ENCODE measurements around the gene PLCE1.

Gene PLCE1

GRCh38 chr10:94029955-94030354 is 36.2 kb downstream of the PLCE1 start:
- TF ChIP-seq TAF1 (IDR thresholded peaks at IDR 0.05; ENCODE audit: borderline replicate concordance, insufficient read depth, low read length) (no peak), SIN3A (IDR thresholded peaks at IDR 0.05; ENCODE audit: borderline replicate concordance, insufficient read depth, low read length) (no peak), REST (IDR thresholded peaks at IDR 0.05; ENCODE audit: insufficient read depth in 1 of 2, low read depth in 2 of 2, low read length in 2 of 2) (no peak), POLR2AphosphoS5 (IDR thresholded peaks at IDR 0.05; ENCODE audit: low read depth, low read length) (no peak), FOXP2 (optimal IDR thresholded peaks at IDR 0.05; ENCODE audit: borderline replicate concordance, extremely low read depth, extremely low read length, insufficient read depth) (no peak)

- TF ChIP-seq TAF1 (IDR thresholded peaks at IDR 0.05; ENCODE audit: borderline replicate concordance, insufficient read depth, low read length) = no peak
- no peak for TF ChIP-seq REST (IDR thresholded peaks at IDR 0.05; ENCODE audit: insufficient read depth in 1 of 2, low read depth in 2 of 2, low read length in 2 of 2)
- TF ChIP-seq POLR2AphosphoS5 (IDR thresholded peaks at IDR 0.05; ENCODE audit: low read depth, low read length) = no peak
- TF ChIP-seq SIN3A (IDR thresholded peaks at IDR 0.05; ENCODE audit: borderline replicate concordance, insufficient read depth, low read length) = no peak
- TF ChIP-seq FOXP2 (optimal IDR thresholded peaks at IDR 0.05; ENCODE audit: borderline replicate concordance, extremely low read depth, extremely low read length, insufficient read depth) = no peak
Observed at GRCh38 chr10:94035982-94036765, 42.4 kb downstream of the PLCE1 start.

- TF ChIP-seq POLR2AphosphoS5 (IDR thresholded peaks at IDR 0.05; ENCODE audit: low read depth, low read length) (no peak), FOXP2 (optimal IDR thresholded peaks at IDR 0.05; ENCODE audit: borderline replicate concordance, extremely low read depth, extremely low read length, insufficient read depth) (no peak), SIN3A (IDR thresholded peaks at IDR 0.05; ENCODE audit: borderline replicate concordance, insufficient read depth, low read length) (no peak)
Observed at GRCh38 chr10:94036766-94037033, 43.0 kb downstream of the PLCE1 start.

- no peak for TF ChIP-seq SIN3A (IDR thresholded peaks at IDR 0.05; ENCODE audit: borderline replicate concordance, insufficient read depth, low read length)
- TF ChIP-seq TAF1 (IDR thresholded peaks at IDR 0.05; ENCODE audit: borderline replicate concordance, insufficient read depth, low read length) = no peak
- TF ChIP-seq FOXP2 (optimal IDR thresholded peaks at IDR 0.05; ENCODE audit: borderline replicate concordance, extremely low read depth, extremely low read length, insufficient read depth) = no peak
- TF ChIP-seq REST (IDR thresholded peaks at IDR 0.05; ENCODE audit: insufficient read depth in 1 of 2, low read depth in 2 of 2, low read length in 2 of 2) = no peak
- no peak for TF ChIP-seq POLR2AphosphoS5 (IDR thresholded peaks at IDR 0.05; ENCODE audit: low read depth, low read length)
Observed at GRCh38 chr10:94037286-94037685, 43.6 kb downstream of the PLCE1 start.

- TF ChIP-seq FOXP2 (optimal IDR thresholded peaks at IDR 0.05; ENCODE audit: borderline replicate concordance, extremely low read depth, extremely low read length, insufficient read depth) (no peak), REST (IDR thresholded peaks at IDR 0.05; ENCODE audit: insufficient read depth in 1 of 2, low read depth in 2 of 2, low read length in 2 of 2) (no peak), TAF1 (IDR thresholded peaks at IDR 0.05; ENCODE audit: borderline replicate concordance, insufficient read depth, low read length) (no peak), POLR2AphosphoS5 (IDR thresholded peaks at IDR 0.05; ENCODE audit: low read depth, low read length) (no peak), SIN3A (IDR thresholded peaks at IDR 0.05; ENCODE audit: borderline replicate concordance, insufficient read depth, low read length) (no peak)
Observed at GRCh38 chr10:94038024-94038423, 44.3 kb downstream of the PLCE1 start.

Measured in PFSK-1 (cell line).